GM18498 (cell line): Measurements from ENCODE around the gene PRPSAP2.
"Not testable (repeated sequence)": the region's sequence is repeated elsewhere in the genome, so short reads cannot be mapped to it uniquely, and the experiment has no call there.

Experiments used
- ATAC-seq: cut with Tn5 transposase; IDR thresholded peaks from one replicate; pipeline ENCODE4 v1.9.1; 2021; ENCODE audit warnings: mild to moderate bottlenecking, moderate library complexity; ENCODE audit not compliant: unreplicated experiment

Gene PRPSAP2

GRCh38 chr17:18937981-18938691 lies 80.2 kb downstream of the PRPSAP2 start:
- no peak for ATAC-seq

- no peak for ATAC-seq
Measured at GRCh38 chr17:18938692-18939023, 80.7 kb downstream of the PRPSAP2 start.

GRCh38 chr17:18944646-18945045 lies 86.7 kb downstream of the PRPSAP2 start:
- ATAC-seq: no peak

- no peak for ATAC-seq
Measured at GRCh38 chr17:18946536-18946935, 88.6 kb downstream of the PRPSAP2 start.

GRCh38 chr17:18947866-18948265 lies 89.9 kb downstream of the PRPSAP2 start:
- ATAC-seq: no peak

GRCh38 chr17:18948476-18949006 lies 90.6 kb downstream of the PRPSAP2 start:
- no peak for ATAC-seq

- ATAC-seq: no peak
Measured at GRCh38 chr17:18949566-18949965, 91.6 kb downstream of the PRPSAP2 start.

- ATAC-seq: no peak
Measured at GRCh38 chr17:18950346-18950745, 92.4 kb downstream of the PRPSAP2 start.

GRCh38 chr17:18950944-18951905 lies 93.3 kb downstream of the PRPSAP2 start:
- ATAC-seq: no peak

- no peak for ATAC-seq
Measured at GRCh38 chr17:18951941-18952842, 94.3 kb downstream of the PRPSAP2 start, which contains the start of gene SLC5A10. TSS of gene SLC5A10 (plus strand) at chr17:18952165. CDS start at chr17:18952206, 41 bp downstream.

- ATAC-seq: no peak
Measured at GRCh38 chr17:18953231-18953728, 95.3 kb downstream of the PRPSAP2 start.

GRCh38 chr17:18954321-18954720 lies 96.4 kb downstream of the PRPSAP2 start:
- ATAC-seq: no peak

GRCh38 chr17:18955009-18955408 lies 97.1 kb downstream of the PRPSAP2 start:
- no peak for ATAC-seq

- not testable (repeated sequence) for ATAC-seq
Measured at GRCh38 chr17:18956021-18956420, 98.1 kb downstream of the PRPSAP2 start.

GRCh38 chr17:18956581-18956980 lies 98.7 kb downstream of the PRPSAP2 start:
- no peak for ATAC-seq

GRCh38 chr17:18957831-18958230 lies 99.9 kb downstream of the PRPSAP2 start:
- ATAC-seq: no peak

- ATAC-seq: no peak
Measured at GRCh38 chr17:18958611-18959010, 100.7 kb downstream of the PRPSAP2 start.

GRCh38 chr17:18959071-18959844 lies 101.3 kb downstream of the PRPSAP2 start:
- no peak for ATAC-seq

- ATAC-seq: no peak
Measured at GRCh38 chr17:18959845-18960240, 101.9 kb downstream of the PRPSAP2 start.

GRCh38 chr17:18960241-18960665 lies 102.3 kb downstream of the PRPSAP2 start:
- ATAC-seq: no peak
